Urothelium cell line (cell line): ENCODE data around the gene HNRNPA2B1.
"Not testable (repeated sequence)": the region's sequence is repeated elsewhere in the genome, so short reads cannot be mapped to it uniquely, and the experiment has no call there.

Experiments used
- DNase-seq: peaks from one replicate; pipeline ENCODE4 v3.0.0; 2011; ENCODE audit warnings: low spot score, mixed read lengths
- FAIRE-seq: peaks from 2 replicates; lab custom pipeline; 2011; peaks lifted over from hg19 to GRCh38; lab: Jason Lieb, UNC

The HNRNPA2B1 gene

DNA sequence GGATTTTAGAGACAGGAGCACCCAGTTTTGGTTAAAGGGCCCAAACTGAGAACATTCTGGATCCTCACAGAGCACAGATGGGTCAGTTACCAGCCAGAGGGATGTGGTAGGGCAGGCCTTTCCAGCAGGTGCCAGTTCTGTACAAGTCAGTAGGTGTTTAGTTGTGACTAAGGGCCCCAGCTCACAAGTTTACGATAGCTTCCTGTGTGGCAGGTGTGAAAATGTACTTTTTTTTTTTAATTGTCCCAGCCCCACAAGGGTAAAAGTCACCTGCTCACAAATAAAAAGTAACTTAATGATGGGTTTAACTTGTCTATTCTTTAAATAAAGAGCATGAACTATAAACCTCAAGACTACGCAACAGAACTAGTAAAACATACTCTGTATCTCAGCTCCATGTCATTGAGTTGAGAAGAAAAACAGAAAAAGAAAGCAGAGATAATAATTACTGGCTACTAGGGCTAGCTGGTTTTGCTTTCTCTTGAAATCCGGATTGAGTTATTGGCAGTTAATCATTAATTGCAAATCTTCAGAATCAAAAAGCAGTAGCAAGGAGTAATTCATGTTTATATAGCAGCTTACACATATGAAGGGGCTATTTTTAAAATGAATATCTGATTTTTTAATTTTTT is 33.1 kb downstream of the HNRNPA2B1 start:
- no peak for DNase-seq
- no peak for FAIRE-seq

DNA sequence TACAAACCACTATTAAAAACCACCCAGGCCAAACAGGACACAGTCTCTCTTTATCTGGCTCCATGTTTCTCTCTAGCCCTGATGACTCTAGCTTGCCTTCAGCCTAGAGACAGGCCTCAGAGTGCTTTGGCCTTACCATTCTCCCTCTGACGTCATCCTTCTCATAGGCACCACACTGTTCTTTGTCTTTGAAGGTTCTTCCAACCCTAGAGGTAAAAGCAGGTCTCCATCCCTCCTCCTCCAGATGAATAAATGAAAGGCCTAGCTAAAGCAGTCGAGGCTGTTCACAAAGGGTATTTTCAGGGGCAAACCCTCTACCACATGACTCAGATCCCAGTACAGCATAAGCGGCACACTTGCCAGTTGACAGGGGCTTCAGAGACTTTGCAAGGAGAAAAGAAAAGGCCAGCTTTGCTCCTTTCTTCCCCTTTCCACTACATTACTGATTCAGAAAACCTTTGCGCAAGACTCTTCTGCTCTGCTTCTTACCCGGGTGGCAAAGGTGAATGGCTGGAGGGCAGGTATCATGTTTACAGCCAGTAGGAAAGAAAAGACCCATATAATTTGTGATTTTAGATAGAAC is 33.8 kb downstream of the HNRNPA2B1 start:
- DNase-seq (no peak), FAIRE-seq (no peak)

DNA sequence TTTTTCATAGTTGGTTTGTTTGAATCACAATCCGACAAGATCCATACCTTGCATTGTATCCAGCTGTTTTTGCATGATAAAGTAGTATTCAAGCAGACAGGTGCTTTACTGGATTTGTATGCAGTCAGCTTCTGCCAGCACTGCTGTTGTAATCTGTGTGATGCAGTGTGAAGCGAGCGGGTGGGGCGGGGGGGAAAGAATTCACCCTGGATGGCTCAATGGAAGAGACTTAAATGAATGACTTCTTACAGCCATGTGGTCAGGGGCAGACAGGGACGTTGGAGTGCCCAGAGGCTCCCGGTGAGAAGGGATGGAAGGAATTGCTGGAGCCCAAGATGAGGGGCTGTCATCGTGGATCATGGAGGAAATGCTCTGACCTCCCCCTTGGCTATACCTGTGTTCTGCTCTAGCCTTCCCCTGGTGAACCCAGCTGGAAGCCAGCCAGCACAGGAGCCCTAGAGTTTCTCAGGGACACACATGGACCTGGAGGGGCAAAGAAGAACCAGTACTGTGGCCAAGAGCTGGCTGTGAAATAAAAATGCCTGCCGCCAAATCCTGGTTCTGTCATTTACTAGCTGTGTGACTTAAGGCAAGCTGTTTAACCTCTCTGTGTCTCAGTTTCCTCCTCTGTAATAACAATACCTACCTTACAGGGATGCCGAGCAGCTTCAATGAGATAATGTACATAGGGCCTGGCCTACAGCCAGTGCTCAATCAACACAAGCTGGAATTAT is 34.4 kb downstream of the HNRNPA2B1 start:
- DNase-seq: no peak
- no peak for FAIRE-seq

DNA sequence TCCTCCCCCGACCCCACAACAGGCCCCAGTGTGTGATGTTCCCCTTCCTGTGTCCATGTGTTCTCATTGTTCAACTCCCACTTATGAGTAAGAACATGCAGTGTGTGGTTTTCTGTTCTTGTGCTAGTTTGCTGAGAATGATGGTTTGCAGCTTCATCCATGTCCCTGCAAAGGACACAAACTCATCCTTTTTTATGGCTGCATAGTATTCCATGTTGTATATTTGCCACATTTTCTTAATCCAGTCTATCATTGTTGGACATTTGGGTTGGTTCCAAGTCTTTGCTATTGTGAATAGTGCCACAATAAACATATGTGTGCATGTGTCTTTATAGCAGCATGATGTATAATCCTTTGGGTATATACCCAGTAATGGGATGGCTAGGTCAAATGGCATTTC is 36.7 kb downstream of the HNRNPA2B1 start:
- not testable (repeated sequence) for DNase-seq, FAIRE-seq

DNA sequence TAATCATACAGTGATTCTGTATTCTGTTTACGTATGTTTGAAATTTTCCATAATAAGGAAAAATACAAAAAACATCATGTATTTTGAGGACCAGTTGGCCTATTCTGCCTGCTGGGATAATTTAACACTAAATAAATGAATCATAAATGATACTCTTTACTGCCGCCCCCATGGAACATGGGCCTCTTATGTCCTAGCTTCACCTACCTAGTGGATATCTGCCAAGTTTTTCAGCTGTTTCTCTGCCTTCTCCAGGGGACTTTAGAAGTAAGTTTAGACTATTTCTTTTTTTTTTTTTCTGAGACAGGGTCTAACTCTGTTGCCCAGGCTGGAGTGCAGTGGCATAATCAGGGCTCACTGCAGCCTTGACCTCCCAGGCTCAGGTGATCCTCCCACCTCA is 38.1 kb downstream of the HNRNPA2B1 start:
- DNase-seq (no peak), FAIRE-seq (no peak)

DNA sequence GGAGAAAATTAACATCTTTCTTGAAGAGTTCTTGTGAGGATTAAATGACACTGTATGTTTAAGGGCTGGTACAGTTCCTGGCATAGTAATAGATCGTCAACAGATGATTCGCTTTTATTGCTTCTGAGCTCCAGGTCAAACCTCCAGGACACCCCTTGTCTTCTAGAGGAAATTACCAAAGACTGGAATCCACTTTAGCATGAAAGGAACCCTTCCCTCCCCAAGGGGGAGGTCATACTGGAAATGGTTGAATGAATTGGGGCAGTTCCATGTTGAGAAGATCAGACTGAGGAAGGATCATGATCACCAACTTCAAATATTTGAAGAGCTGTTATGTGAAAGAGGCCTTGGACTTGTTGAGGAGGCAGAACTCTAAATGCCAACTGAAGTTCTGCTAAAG is 39.6 kb downstream of the HNRNPA2B1 start:
- no peak for FAIRE-seq
- no peak for DNase-seq

DNA sequence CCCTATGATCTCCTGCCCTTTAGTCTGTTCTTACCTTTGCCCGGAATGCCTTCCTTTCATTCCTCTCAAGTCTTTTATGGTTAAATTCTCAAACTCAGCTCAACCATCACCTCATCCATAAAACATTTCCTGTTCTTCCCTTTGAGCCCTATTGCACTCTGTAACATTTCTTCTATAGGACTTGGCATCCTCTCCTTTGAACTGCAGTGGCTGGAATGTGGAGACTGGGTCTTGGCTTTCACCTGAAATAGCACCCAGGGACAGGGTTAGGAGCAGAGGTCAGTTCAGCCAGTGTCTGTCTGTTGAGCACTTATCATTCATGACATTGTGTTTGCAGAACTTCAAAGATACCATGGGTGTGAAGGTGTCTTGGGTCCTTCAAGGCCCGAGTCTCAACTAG is 41.3 kb downstream of the HNRNPA2B1 start:
- FAIRE-seq (no peak), DNase-seq (peak; percentile 32)

DNA sequence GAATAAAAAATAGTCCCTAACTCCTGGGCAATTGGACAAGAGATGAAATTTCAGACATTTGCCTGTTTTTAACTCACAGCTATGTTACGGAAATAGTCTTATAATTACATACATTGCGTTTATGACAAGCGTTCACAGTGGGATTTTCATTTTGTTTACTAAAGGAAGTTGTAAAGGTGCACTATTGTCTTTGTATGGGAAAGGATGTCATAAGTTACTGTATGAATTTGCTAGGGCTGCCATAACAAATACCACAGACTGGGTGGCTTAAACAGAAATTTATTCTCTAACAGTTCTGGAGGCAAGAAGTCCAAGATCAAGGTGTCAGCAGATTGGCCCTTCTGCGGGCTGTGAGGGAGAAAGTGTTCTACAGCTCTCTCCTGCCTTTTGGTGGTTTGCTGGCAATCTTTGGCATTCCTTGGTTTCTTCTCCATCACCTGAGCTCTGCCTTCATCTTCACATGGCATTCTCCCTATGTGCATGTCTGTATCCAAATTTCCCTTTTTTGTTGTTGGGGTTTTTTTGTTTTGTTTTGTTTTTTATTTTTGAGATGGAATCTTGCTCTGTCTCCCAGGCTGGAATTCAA is 42.9 kb downstream of the HNRNPA2B1 start:
- DNase-seq (no peak), FAIRE-seq (no peak)

DNA sequence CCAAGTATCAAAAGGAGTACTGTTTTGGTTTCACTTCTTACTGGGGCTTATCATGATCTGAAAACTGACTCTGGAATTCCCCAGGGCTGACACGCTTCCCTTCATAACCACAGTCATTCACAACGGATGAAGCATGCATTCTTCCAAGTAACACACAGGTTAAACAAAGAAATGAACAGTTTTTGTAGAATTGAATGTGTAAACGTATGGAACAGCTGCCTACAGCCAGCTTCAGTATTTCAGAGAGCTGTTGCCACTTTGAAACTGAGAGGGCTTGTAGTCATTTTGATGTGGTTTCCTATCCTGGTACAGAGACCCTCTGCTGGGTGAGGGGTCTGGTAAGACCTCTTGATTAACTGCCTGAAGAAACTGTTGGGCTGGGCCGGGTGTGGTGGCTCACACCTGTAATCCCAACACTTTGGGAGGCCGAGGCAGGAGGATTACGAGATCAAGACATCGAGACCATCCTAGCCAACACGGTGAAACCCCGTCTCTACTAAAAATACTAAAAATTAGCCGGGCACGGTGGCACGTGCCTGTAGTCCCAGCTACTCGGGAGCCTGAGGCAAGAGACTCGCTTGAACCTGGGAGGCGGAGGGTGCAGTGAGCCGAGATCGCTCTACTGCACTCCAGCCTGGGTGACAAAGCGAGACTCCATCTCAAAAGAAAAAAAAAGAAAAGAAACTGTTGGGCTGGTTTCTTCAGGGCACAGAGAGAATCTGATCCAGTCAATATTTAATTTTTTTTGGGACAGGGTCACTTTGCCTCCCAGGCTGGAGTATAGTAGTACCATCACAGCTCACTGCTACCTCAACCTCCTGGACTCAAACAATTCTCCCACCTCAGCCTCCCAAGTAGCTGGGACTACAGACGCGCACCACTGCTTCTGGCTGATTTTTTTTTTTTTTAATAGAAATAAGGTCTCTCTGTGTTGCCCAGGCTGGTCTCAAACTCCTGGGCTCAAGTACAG is 43.8 kb downstream of the HNRNPA2B1 start:
- no peak for FAIRE-seq

DNA sequence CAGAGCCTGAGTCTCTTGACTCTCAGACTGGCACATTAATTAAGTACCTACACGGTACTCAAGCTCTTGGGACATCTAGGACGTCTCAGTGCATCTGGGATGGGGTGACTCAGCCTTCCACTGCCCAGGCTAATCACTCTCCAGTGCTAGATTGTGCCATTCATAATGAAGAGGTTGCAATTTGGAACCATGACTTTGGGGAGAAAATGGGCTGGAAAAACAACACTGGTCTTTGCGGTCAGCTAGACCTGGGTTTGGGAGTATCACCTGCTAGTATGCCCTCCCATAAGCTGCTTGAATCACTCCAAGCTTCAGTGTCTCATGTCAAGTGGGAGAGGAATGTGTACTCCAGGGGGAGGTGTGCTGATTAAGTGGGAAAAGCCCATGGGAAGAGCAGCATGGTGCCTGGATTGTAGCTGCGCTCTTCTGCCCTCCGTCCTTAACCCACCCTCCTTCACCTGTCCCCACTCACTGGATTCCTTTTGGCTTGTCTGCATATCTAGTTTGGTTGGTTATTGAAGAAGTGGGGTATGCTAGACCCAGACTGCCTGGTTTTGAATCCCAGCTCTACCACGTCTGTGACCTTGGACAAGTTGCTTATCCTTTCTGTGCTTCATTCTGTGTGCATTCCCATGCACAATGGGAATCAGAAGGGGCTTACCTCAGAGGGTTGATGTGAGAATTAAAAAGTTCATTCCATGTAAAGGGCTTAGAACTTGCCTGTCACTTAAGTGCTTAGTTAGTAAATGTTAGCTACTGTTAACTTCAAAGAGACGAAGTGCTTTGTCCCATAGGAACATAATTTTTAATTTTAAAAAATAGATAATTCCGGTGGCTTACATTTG is 44.8 kb downstream of the HNRNPA2B1 start:
- peak; percentile 54 for DNase-seq

More for the DNA sequence above, 43.8 kb downstream of the HNRNPA2B1 start:
- peak; percentile 78 for DNase-seq

DNA sequence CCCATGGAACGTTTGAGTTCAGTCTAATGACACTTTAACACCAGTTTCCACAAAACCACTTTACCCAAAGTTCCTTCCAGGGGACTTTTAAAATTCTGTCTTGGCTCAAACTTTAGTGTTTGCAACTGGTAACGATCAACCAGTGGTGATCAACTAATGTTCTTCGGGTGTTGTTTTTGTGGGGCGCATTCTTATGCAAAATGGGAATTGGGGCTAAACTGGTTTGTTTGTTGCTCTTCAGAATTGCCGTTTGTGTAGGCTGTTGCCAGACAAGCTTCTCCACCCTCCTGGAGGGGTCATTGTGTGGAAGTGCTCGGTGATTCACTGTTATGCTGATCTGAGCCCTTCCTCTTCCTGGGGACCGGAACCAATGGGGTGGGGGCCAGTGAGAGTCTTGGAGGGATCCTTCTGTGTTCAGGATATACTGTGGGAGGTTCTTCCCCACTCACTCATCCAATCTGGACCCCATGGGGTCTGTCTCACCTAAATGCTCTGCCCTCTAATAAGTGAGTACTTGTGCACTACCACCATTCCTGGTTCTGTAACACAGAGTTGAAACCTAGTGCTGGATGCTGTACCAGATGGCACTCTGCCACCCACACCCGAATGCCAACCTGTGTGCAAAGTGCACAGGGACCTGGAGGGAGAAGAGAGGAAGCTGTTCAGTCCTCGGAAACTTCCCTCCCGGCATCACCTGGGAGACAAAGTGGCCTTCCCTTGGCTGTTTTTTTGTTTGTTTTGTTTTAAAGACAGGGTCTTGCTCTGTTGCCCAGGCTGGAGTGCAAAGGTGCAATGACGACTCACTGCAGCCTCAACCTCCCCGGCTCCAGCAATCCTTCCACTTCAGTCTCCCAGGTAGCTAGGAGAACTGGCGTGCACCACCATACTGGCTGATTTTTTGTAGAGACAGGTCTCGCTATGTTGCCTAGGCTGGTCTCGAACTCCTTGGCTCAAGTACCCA is 46.4 kb downstream of the HNRNPA2B1 start:
- no peak for FAIRE-seq
- DNase-seq: no peak

More for the DNA sequence above, 44.8 kb downstream of the HNRNPA2B1 start:
- FAIRE-seq: no peak

DNA sequence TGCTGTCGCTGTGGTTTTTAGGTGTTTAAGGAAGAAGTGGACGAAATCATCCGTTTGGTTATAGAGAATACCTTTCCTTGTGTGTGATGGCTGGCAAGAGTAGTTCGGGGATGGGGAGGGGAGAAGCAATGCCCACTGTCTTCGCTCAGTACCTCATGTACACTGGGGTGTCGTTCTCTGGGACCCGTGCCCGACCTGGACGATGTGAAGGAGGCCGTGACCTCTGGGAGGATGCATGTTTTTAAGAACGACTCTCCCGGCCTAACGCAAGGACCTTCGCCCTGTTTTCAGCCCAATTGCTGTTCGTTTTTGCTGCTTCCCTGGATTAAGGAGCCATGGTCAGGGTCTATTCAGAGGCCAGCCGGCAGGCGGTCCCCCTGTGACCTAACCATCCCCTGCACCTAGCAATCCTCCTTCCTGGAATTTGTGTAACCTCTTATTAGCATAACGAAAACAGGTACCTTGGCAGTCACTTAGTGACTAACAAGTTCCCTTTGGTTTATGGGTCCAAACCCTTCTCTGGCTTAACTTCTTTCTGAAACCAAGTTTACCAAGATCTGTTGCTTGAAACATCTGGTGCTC is 47.2 kb downstream of the HNRNPA2B1 start:
- FAIRE-seq: no peak

DNA sequence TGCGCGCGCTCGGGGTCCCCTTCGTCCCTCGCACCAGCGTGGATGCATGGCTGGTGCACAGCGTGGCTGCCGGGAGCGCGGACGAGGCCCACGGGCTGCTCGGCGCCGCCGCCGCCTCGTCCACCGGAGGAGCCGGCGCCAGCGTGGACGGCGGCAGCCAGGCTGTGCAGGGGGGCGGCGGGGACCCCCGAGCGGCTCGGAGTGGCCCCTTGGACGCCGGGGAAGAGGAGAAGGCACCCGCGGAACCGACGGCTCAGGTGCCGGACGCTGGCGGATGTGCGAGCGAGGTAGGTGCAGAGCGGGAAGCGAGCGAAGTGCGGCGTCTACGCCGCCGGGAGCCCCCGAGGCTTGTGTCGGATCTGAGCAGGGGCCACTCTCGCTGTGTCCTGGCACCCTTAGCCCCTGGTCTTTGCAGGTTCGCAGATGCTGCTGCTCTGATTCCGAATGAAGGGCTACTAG is 47.7 kb downstream of the HNRNPA2B1 start:
- not testable (repeated sequence) for FAIRE-seq

More for the DNA sequence above, 47.2 kb downstream of the HNRNPA2B1 start:
- no peak for DNase-seq

DNA sequence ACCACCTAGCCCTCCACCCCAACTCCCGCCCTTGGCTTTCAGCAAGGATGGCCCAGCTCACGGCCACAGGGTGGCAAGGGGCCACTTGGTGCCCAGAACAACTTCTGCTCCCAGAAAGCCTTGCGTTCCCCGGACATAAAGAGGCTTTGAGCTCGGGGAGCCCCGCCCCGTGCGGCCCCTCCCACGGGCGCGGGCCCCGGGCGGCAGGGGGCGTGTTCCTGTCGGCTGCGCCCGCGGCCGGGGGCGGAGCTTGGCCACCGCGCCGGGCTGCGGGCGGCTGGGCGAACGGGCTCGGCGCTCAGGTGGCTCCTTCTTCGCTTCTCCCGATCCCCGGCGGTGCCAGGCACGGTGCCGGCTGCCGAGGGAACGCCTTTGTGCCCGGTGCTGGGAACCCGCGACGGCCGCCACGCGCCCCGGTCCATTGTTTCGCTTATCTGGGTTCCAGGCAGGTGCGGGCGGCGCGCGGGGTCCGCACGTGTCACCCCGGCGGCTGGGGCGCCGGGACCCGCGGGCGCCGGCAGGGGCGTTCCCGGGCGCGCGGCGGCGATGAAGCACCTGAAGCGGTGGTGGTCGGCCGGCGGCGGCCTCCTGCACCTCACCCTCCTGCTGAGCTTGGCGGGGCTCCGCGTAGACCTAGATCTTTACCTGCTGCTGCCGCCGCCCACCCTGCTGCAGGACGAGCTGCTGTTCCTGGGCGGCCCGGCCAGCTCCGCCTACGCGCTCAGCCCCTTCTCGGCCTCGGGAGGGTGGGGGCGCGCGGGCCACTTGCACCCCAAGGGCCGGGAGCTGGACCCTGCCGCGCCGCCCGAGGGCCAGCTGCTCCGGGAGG is 48.4 kb downstream of the HNRNPA2B1 start, which contains the start of gene NFE2L3:
Gene NFE2L3 (plus strand): TSS at position 246 of the 829 bp plus-strand sequence. CDS start 301 bp downstream, at position 547.
- no peak for DNase-seq

More for the DNA sequence above, 47.7 kb downstream of the HNRNPA2B1 start:
- not testable (repeated sequence) for DNase-seq

DNA sequence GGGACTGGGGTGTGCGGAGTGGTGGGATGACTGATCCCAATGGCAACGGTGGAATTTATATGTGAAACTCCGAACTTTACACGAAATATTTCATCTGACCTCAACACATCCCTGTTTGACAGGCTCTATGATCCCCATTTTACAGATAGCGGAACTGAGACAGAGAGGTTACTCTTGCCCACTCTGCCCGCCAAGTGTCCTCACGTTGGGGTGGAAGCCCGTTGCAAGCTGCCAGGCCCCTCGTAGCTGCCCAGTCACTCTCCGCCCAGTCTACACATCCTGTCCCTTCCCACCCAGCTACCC is 48.9 kb downstream of the HNRNPA2B1 start:
- FAIRE-seq (no peak), DNase-seq (no peak)

More for the DNA sequence above, 48.4 kb downstream of the HNRNPA2B1 start, which contains the start of gene NFE2L3:
- no peak for FAIRE-seq

DNA sequence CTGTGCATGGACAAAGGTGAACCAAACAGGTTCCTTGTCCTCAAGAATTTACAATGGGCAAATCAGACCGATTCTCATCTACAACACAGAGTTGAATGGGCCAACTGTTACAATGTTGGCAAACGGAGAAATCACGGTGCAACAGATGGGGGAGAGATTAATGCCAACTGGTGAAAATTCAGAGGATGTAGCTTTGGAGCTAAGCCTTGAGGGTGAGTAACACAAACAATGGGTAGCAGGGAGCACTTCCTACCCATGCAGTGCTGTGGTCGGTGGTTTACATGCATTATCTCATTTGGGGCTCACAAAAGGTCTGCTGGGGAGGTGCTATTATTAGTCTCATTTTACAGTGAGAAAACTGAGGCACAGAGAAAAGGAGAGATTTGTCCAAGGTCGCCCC is 49.5 kb downstream of the HNRNPA2B1 start:
- DNase-seq: no peak
- FAIRE-seq: no peak

DNA sequence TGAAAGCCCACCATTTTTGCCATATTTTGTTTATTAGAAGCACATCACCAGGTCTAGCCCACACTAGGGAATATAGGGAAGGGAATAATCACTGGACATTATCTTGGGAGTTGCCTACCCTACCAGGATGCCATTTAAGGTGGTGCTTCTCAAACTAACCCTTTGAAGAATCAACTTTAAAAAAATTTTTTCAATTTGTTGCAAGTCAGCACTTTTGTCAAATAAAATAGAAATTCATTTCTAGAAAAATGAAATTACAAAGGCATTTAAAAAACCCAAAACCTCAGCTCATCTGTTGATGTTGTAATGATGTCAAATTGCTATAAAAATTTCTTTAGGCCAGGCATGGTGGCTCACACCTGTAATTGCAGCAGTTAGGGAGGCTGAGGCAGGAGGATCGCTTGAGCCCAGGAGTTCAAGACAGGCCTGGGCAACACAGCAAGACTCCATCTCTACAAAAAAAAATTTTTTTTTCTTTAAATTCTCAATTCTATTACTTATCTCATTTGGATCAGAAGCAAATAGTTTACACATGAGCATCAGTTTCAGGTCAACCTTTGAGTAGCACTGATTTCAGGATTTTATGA is 51.1 kb downstream of the HNRNPA2B1 start:
- DNase-seq (no peak), FAIRE-seq (no peak)
